Activated CD4-positive, CD25-positive, alpha-beta regulatory T cell treated with anti-CD3 and anti-CD28 coated beads, Interleukin-2, amount 50 U/mL, for 24 hours (primary cell): ENCODE results near the gene KCNB1.

ENCODE experiments used
- ATAC-seq, 2 donors: fragments of 150-1000 bp; cut with Tn5 transposase; one replicate each; pipeline ENCODE4 v1.10.0; 2021; ENCODE audit warnings: mild to moderate bottlenecking in 1 of 2, moderate library complexity in 1 of 2

KCNB1 gene

GRCh38 chr20:49482621-49483017 is at the start of gene KCNB1:
TSS of gene KCNB1 (minus strand) at chr20:49482668. CDS start at chr20:49482480, 188 bp downstream.
- peak; percentile 19 to 22 for ATAC-seq

- ATAC-seq: no peak
Measured at GRCh38 chr20:49529470-49529869, 47.0 kb upstream of the KCNB1 start.

- ATAC-seq: no peak
Measured at GRCh38 chr20:49526568-49526967, 44.1 kb upstream of the KCNB1 start.

- ATAC-seq: no peak
Measured at GRCh38 chr20:49526056-49526455, 43.6 kb upstream of the KCNB1 start.

GRCh38 chr20:49523767-49524360 is 41.4 kb upstream of the KCNB1 start:
- no peak for ATAC-seq

DNA sequence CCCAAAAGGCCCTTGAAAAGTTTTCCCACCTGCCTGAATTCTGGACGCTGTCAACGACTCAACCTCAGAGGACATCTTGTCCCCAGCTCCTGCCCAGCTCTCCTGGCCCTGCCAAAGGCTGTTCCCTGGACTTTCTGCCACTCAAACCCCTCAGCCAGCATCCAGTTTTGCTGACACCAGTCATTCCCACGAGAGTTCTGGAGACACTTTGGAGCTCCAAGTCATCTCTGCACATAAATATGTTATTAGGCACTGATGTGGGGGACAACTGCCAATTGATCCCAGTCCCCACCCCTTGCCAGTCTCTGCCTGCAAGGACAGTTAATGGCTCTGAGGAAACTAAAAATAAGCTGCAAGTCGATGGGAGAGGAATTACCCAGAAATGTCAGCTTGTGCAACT is 38.9 kb upstream of the KCNB1 start:
- ATAC-seq: no peak

DNA sequence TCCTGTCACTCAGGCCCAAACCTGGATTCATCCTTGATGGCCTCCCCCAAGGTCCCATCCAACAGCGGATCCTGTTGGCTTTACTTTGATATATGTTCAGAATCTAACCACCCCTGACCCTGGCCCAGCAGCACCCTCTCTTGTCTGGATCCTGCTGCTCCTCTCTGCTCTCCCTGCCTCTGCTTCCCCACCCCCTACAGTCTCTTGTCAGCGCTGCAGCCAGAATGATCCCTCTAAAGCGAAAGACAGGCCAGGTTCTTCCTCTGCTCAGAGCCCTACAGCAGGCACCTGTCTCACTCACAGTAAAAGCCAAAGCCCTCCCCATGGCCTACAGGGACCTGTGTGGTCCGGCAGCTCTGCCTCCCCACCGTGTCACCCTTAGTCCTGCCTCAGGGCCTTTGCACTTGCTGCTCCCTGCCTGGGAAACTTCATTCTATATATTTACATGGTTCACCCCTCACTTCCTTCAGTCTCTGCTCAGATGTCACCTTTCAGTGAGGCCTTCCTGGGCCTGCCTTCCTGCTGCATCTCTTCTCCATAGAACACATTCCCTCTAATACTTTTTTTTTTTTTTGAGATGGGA is 37.4 kb upstream of the KCNB1 start:
- no peak for ATAC-seq

DNA sequence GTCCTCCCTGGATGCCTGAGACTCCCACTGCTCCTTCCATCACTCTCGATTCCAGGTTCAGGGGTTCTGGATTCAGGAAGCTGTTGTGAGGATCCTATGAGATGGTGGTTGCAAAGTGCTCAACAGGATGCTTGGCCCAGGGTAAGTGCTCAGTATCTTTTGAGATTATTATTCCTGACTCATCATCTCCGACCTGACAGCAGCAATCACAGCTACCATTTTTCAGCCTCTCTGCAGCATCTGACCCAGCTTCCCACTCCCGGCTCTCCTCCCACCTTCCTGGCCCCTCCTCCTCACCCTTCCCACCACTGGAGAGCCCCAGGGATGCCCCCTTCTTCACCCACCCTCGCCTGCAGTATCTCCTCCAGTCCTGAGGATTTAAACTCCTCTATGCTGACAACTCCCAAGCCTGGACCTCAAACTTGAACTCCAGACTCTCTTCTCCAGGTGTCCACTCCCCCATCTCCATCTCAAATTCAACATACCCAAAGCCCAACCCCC is 36.8 kb upstream of the KCNB1 start:
- ATAC-seq: no peak

GRCh38 chr20:49518576-49518975 is 36.1 kb upstream of the KCNB1 start:
- no peak for ATAC-seq

GRCh38 chr20:49517805-49518100 is 35.3 kb upstream of the KCNB1 start:
- no peak for ATAC-seq

- ATAC-seq: no peak
Measured at GRCh38 chr20:49516916-49517804, 34.7 kb upstream of the KCNB1 start.

GRCh38 chr20:49515586-49515985 is 33.1 kb upstream of the KCNB1 start:
- ATAC-seq: no peak

DNA sequence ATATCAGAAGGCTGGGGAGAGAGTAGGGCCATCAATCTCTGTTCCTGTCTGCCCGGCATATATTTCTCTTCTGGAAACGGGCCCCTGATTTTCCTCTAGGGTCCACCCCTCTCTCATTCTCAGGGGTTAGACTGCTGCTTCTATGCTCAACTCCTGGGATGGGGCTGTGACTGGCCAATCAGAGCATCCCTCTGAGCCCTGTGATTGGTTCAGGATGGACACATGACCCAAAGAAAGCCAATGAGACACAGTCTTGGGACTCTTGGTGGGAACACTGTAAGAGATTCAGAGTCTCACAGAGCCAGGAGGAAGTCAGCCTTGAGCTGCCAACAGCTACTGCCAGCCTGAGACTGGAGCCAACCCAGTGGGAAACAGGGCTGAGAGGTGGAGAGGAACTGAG is 31.0 kb upstream of the KCNB1 start:
- ATAC-seq: no peak

GRCh38 chr20:49513009-49513408 is 30.5 kb upstream of the KCNB1 start:
- ATAC-seq: no peak

DNA sequence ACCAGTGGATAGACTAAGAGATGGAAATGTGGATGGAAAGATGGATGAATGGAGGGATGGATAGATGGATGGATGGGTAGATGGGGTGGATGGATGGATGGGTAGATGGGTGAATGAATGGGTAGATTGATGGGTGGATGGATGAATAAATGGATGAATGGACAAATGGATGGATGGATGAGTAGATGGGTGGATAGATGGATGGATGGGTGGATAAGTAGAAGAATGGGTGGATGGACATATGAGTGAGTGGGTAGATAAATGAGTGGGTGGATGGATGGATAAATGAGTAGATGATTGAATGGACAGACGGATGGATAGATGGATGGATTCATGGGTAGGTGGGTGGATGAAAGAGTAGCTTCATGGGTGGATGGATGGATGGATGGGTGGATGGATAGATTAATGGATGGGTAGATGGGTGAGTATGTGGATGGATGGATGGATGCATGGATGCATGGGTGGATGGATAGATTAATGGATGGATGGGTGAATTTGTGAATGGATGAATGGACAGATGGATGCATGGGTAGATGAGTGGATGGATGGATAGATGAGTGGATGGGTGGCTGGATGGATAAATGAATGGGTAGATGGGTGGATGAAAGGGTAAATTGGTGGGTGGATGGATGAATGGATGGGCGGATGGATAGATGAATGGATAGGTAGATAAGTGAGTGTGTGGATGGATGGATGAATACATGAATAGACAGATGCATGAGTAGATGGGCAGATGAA is 29.5 kb upstream of the KCNB1 start:
- no peak for ATAC-seq

DNA sequence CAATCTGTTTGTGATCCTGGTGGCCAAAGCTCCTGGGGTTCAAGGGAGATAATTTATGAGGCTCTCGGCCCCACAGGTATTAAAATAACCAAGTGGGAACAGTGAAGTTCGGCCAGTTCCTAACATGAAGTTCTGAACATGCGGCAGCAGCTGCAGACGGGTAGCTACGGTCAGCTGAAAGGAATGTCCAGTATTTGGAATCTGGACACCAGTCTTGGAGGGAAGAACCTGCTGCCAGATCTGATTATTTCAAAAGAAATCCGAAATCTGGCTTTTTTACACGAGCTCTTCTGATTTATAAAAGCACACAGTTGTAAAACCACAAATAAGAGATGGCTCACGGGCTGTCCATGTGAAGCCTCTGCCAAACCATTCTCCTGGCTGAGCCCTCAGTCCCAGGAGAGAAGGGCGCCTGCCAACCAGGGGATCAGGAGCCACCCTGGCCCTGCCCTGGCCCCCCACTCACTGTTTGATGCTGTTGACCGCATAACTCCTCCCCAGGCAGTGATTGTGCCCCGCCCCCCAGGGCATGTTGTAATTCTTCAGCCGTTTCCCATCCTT is 28.2 kb upstream of the KCNB1 start:
- no peak for ATAC-seq

DNA sequence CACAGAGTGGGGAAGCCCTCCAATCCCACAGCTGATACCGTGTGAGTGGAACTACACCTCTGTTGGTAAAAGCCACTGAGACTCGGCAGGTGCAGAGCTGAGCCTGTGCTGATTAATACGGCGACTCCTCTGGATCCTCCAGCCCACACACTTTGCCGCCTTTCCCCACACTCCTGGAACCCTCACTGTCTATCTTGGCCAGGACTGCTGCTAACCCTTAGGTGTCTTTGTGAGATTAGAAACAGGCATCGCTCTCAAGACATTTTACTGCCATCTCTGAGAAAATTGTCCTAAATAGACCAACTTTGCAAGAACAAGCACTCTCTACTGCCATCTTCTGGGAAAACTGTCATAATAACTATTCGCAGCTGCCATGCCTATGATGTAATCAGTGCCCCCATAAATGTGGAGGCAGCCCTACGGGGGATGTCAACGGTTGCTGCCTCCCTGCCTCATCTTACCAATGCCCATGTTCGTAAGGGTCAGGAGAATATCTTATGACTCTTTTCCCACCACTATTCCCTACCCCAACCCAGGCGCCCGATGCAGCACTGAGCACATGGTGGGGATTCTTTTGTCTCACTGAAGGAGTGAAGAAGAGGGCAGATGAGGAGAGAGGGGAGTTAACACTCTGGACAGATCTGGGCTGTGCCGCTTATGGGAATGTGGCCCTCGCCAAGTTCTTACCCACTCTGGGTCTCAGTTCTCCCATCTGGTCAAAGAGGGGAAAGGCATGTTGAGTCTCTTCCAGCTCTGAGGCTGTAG is 26.1 kb upstream of the KCNB1 start:
- ATAC-seq: peak in 1 of 2 donors; percentile 45

DNA sequence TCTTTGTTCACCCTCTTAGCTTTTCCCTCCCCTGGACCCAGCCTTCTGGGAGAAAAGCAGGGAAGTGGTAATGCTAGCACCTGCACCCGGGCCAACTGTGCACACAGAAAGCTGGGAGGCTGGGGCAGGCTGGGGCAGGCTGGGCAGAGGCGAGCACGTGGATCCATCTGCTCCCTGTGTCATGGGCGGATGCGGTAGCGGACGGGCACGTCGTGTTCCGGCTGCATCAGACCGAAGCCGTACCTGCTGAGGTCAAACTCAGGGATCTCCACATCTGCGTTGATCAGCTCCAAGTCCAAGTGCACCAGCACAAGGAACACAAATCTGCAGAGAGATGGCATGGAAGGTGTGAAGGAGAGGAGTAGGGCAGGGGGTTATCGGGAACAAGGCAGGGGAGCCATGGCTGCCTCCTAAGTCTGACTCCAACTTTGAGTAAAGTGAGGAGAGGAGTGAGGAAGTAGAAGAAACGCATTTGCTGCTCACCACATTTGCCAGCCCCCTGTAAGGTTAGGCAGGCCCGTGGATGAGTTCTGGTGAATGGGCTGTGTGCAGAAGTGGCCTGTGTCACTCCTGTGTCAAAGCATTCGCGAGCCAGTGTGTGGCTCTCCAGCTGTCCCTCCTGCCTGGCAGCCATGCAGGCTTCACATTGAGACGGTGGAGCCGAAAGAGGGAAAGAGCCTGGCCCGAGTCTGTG is 25.4 kb upstream of the KCNB1 start:
- no peak for ATAC-seq

DNA sequence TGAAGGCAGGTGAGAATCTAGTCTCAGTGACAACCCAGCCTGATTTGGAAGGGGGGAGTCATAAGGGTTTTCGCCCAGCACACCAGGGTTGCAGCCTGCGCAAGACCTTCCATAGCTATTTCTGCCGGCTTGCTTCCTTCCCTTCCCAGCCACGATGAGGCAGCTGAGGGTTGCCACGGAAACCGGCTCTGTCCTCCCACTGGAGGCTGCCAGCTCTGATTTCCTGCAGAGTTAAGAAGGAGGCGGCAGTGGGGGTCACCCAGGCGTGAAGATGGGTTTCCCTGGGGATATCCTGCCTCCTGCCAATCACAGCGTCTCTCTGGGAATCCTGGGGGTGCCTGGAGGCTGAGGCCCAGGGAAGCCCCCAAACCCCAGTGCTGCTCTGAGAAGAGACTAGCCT is 23.1 kb upstream of the KCNB1 start:
- ATAC-seq: no peak

DNA sequence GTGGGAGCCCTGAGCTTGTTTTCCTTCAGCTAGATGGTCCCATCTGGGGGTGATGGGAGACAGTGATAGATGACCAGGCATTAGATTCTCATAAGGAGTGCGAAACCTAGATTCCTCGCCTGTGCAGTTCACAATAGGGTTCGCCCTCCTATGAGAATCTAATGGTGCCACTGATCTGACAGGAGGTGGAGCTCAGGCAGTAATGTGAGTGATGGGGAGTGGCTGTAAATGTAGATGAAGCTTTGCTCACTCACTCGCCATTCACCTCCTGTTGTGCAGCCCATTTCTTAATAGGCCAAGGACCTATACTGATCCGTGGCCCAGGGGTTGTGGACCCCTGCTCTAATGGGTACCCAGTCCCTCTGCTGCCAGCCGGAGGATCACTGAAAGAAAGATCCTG is 20.7 kb upstream of the KCNB1 start:
- ATAC-seq: no peak

GRCh38 chr20:49501917-49502316 is 19.4 kb upstream of the KCNB1 start:
- ATAC-seq: no peak

- no peak for ATAC-seq
Measured at GRCh38 chr20:49497398-49497669, 14.9 kb upstream of the KCNB1 start.
